Measurements from ENCODE around the gene C19orf44. TPM values are rescaled to one million over a fixed set of nuclear protein-coding genes. Genes with fewer than 3 reads are reported as not detected.

Gene C19orf44
- 2.4 TPM in 2 replicates for total RNA-seq

GRCh38 chr19:16495982-16496612, at the start of gene C19orf44, which contains the start of gene CALR3:
Gene C19orf44, plus strand, starts transcription at chr19:16496394. Its CDS starts 4,399 bp downstream, at chr19:16500793.
Gene CALR3, minus strand, starts transcription at chr19:16496167. Its CDS starts 38 bp downstream, at chr19:16496129.

GRCh38 chr19:16542045-16542909, 46.1 kb downstream of the C19orf44 start, which contains the start of gene CHERP:
Gene CHERP, minus strand, starts transcription at chr19:16542437. Its CDS starts 59 bp downstream, at chr19:16542378.

Other genes starting within 250 kb of the C19orf44 start
- 0.74 and 2.7 TPM in 2 replicates for gene KLF2, start 171.6 kb upstream of the C19orf44 start, total RNA-seq
- 6.2 and 8.8 TPM in 2 replicates for gene EPS15L1, start 24.4 kb upstream of the C19orf44 start, total RNA-seq
- not detected in 2 replicates for gene CALR3, start 227 bp upstream of the C19orf44 start, total RNA-seq
- gene CHERP, start 46.0 kb downstream of the C19orf44 start, total RNA-seq, result 5.5 and 6.1 TPM in 2 replicates
- gene SLC35E1, start 76.0 kb downstream of the C19orf44 start, total RNA-seq, result 30.6 and 33.1 TPM in 2 replicates
- gene MED26, start 131.8 kb downstream of the C19orf44 start, total RNA-seq, result 5.4 and 7.1 TPM in 2 replicates
- 69.4 and 70.1 TPM in 2 replicates for gene SMIM7, start 163.8 kb downstream of the C19orf44 start, total RNA-seq
- gene TMEM38A, start 164.7 kb downstream of the C19orf44 start, total RNA-seq, result 0.34 and 0.74 TPM in 2 replicates
- not detected in 2 replicates for gene NWD1, start 223.5 kb downstream of the C19orf44 start, total RNA-seq

Measured in bronchus fibroblast of lung (primary cell).